C4-2B (cell line): ENCODE results near the gene AKNA.

Experiments
- CTCF ChIP-seq: fragments of 450-650 bp; conservative IDR thresholded peaks from 2 replicates; pipeline ENCODE4 v1.5.1; 2017; ENCODE audit warnings: mild to moderate bottlenecking
- ZFX ChIP-seq: fragments of 450-650 bp; IDR thresholded peaks from 2 replicates; pipeline ENCODE4 v1.6.1; 2017

DNA sequence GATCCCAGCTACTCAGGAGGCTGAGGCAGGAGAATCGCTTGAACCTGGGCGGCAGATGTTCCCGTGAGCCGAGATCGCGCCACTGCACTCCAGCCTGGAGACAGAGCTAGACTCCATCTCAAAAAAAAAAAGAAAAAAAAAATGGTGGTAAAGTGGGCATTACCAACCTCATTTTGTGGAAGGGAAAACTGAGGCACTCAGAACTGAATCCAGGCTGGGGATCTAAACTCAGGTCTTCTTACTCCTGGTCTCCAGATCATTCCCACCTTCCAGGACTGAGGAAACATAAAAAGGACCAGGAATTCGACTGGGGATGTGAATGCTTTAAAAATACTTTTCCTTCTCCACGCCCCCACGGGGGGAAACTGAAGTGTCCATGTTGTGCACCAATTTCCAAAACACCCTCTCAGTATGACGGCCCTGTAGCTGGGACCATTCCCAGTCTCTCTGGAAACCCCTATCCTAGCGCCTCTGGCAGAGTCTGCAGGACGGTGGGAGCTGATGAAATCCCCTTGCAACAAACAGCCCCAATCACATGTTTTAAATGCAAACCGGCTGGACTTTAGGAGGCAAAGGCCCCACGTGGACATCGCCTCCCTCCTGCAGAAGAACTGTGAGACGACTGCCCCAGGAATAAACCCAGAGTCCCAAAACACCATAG is 8.9 kb upstream of the AKNA start:
- TF ChIP-seq CTCF (no peak), ZFX (no peak)
